Neuronal stem cell (in vitro differentiated cells): Measurements from ENCODE around the gene CEP57L1.

Experiments used
- DNase-seq: peaks from one replicate; pipeline ENCODE4 v3.0.0-alpha.2; 2013; ENCODE audit warnings: low spot score
- H2AFZ ChIP-seq: one replicate; pipeline ENCODE4 v1.6.1; 2013; ENCODE audit warnings: mild to moderate bottlenecking, low read length, inconsistent platforms
- H2AK5ac ChIP-seq: 2 replicates; pipeline ENCODE4 v1.6.1; 2013; ENCODE audit warnings: low read depth, mild to moderate bottlenecking, inconsistent platforms, low read length, moderate library complexity, mixed read lengths
- H2BK120ac ChIP-seq: 2 replicates; pipeline ENCODE4 v1.6.1; 2013; ENCODE audit warnings: low read depth, mild to moderate bottlenecking, inconsistent platforms, low read length, moderate library complexity, mixed read lengths
- H2BK12ac ChIP-seq: one replicate; pipeline ENCODE4 v1.6.1; 2013; ENCODE audit warnings: low read length, inconsistent platforms
- H2BK15ac ChIP-seq: 2 replicates; pipeline ENCODE4 v1.6.1; 2013; ENCODE audit warnings: mild to moderate bottlenecking, low read length, inconsistent platforms, mixed read lengths
- H2BK5ac ChIP-seq: one replicate; pipeline ENCODE4 v1.6.1; 2013; ENCODE audit warnings: inconsistent platforms, mild to moderate bottlenecking, low read length, moderate library complexity
- H3K14ac ChIP-seq: one replicate; pipeline ENCODE4 v1.6.1; 2013; ENCODE audit warnings: low read length, inconsistent platforms
- H3K18ac ChIP-seq: 2 replicates; pipeline ENCODE4 v1.6.1; 2013; ENCODE audit warnings: low read length, inconsistent platforms
- H3K23ac ChIP-seq: 2 replicates; pipeline ENCODE4 v1.6.1; 2013; ENCODE audit warnings: low read depth, mild to moderate bottlenecking, mixed read lengths, low read length, inconsistent platforms; ENCODE audit not compliant: poor library complexity
- H3K27ac ChIP-seq: replicated peaks from 3 replicates; pipeline ENCODE4 v1.5.1; 2013; ENCODE audit warnings: low read length, inconsistent platforms
- H3K27me3 ChIP-seq, 3 experiments: 2 replicates each; pipeline ENCODE4 v1.6.1; 2013; ENCODE audit warnings: low read length in 3 of 3, mild to moderate bottlenecking in 2 of 3, inconsistent platforms in 1 of 3, low read depth in 1 of 3, mixed read lengths in 1 of 3, moderate library complexity in 1 of 3; ENCODE audit not compliant: control insufficient read depth in 3 of 3, insufficient read depth in 3 of 3
- H3K36me3 ChIP-seq, 2 donors: replicated peaks in 1 of 2; 2 replicates each; pipeline ENCODE4 v1.6.1; 2013; ENCODE audit warnings: low read length in 2 of 2; ENCODE audit not compliant: control insufficient read depth in 2 of 2, insufficient read depth in 2 of 2
- H3K4ac ChIP-seq: 2 replicates; pipeline ENCODE4 v1.6.1; 2013; ENCODE audit warnings: inconsistent platforms, mild to moderate bottlenecking, low read length, moderate library complexity
- H3K4me1 ChIP-seq, 2 donors: 1 replicate in 1 of 2; 2 replicates in 1 of 2; pipeline ENCODE4 v1.6.1; 2013; ENCODE audit warnings: low read length in 2 of 2, low read depth in 1 of 2; ENCODE audit not compliant: control insufficient read depth in 2 of 2, insufficient read depth in 1 of 2
- H3K4me2 ChIP-seq: one replicate; pipeline ENCODE4 v1.6.1; 2013; ENCODE audit warnings: mild to moderate bottlenecking, low read length, inconsistent platforms; ENCODE audit not compliant: insufficient read depth, poor library complexity, severe bottlenecking
- H3K4me3 ChIP-seq, 2 donors: 2 replicates each; pipeline ENCODE4 v1.5.1; 2013; ENCODE audit warnings: low read length in 2 of 2, mild to moderate bottlenecking in 2 of 2, inconsistent platforms in 1 of 2, moderate library complexity in 1 of 2
- H3K79me1 ChIP-seq: one replicate; pipeline ENCODE4 v1.6.1; 2013; ENCODE audit warnings: low read depth, mild to moderate bottlenecking, inconsistent platforms, low read length, moderate library complexity
- H3K9ac ChIP-seq: one replicate; pipeline ENCODE4 v1.6.1; 2013; ENCODE audit warnings: mild to moderate bottlenecking, low read depth, low read length, inconsistent platforms; ENCODE audit not compliant: poor library complexity
- H3K9me3 ChIP-seq, 2 donors: replicated peaks in 1 of 2; 2 replicates each; pipeline versions ENCODE3 to v1.6.1; 2013; ENCODE audit warnings: low read length in 2 of 2, mild to moderate bottlenecking in 2 of 2, inconsistent platforms in 1 of 2, low read depth in 1 of 2, mixed read lengths in 1 of 2, moderate library complexity in 1 of 2; ENCODE audit not compliant: control insufficient read depth in 2 of 2, insufficient read depth in 1 of 2
- H4K8ac ChIP-seq: one replicate; pipeline ENCODE4 v1.6.1; 2013; ENCODE audit warnings: low read depth, mild to moderate bottlenecking, inconsistent platforms, low read length, moderate library complexity
- H4K91ac ChIP-seq: one replicate; pipeline ENCODE4 v1.6.1; 2013; ENCODE audit warnings: low read length, low read depth, mild to moderate bottlenecking, inconsistent platforms; ENCODE audit not compliant: poor library complexity
- WGBS, 2 donors: extraction: QIAGEN DNeasy Blood & Tissue Kit; methylation state at CpG; one replicate each; pipeline ENCODE4 v1.1.7; 2013; ENCODE audit warnings: missing lambda C conversion rate in 2 of 2, mixed read lengths in 1 of 2; ENCODE audit not compliant: insufficient read length in 2 of 2, insufficient replicate concordance in 1 of 2; ENCODE audit errors: extremely low coverage in 2 of 2; 5-methylcytosine and 5-hydroxymethylcytosine counted together

The CEP57L1 gene

DNA sequence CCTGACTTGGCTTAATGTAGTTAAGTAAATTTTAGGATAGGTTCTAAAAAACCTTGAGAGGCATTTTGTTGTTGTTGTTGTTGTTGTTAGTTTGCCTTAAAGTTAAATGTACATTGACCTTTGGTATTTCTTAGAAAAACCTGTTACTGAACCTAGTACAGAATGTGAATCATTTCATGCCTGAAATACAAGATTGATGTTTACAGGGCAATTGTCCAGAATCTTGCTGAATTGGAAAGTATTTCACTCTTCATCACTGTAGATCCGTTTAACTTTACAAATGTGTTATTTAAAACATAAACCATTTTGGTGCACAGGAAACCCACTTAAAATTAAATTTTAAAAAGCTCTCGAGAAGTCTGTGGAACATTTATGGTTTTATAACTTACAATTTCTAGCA is 75.0 kb downstream of the CEP57L1 start:
- no peaks in the 10 kb centered on the region for H3K9me3 ChIP-seq
- no peak overlapping the region for H3K4ac ChIP-seq
- no peak overlapping the region for H4K8ac ChIP-seq
- H3K79me1 ChIP-seq, result no peaks in the 10 kb centered on the region
- H3K14ac ChIP-seq, result no peak overlapping the region
- H3K23ac ChIP-seq, result no peak overlapping the region
- no peak overlapping the region for H3K4me3 ChIP-seq
- H3K9ac ChIP-seq, result no peak overlapping the region
- H2BK5ac ChIP-seq, result no peak overlapping the region
- DNase-seq, result no peak
- no peaks in the 10 kb centered on the region for H3K27me3 ChIP-seq
- H2BK120ac ChIP-seq, result no peak overlapping the region
- H3K4me1 ChIP-seq, result peaks cover 0 to 6% of the 10 kb centered on the region in 2 donors
- no peak overlapping the region for H2BK15ac ChIP-seq
- H2AFZ ChIP-seq, result no peak overlapping the region
- no peak overlapping the region for H3K4me2 ChIP-seq
- no CpG with 5 or more reads among the region's 2 CpGs for WGBS, 2 donors
- H2AK5ac ChIP-seq, result no peak overlapping the region
- H4K91ac ChIP-seq, result no peak overlapping the region
- H2BK12ac ChIP-seq, result no peak overlapping the region
- H3K18ac ChIP-seq, result no peak overlapping the region
- no peaks in the 10 kb centered on the region for H3K36me3 ChIP-seq
- H3K27ac ChIP-seq, result no peak overlapping the region

DNA sequence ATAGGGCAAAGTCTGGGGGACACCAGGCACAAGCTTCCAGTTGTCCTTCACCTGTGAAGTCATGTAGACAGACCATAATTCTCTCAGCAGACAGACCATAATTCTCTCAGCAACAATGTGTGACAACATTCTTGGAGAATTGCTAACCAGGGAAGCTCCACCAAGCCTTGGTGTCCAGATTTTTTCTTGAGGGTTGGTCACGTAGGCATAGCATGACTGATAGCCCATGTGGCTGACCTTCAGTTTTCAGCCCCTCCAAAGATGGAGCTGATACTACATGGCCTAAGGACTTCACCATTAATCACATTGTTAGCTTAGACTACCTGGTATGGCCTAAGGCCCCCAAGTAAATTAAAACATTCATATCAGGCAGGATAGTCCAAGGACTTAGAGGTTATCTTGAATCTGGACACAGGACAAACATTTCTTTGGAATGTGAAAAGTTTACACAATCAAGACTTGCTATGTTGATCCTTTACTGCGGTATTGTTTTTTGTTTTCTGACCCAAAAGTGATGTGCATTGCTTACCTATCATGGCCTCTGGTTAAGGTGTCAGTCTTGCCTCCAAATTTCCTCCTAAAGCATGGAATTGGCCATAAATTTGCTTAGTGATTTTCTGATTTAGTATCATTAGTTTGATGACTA is 76.9 kb downstream of the CEP57L1 start:
- H3K27ac ChIP-seq, result no peak overlapping the region

DNA sequence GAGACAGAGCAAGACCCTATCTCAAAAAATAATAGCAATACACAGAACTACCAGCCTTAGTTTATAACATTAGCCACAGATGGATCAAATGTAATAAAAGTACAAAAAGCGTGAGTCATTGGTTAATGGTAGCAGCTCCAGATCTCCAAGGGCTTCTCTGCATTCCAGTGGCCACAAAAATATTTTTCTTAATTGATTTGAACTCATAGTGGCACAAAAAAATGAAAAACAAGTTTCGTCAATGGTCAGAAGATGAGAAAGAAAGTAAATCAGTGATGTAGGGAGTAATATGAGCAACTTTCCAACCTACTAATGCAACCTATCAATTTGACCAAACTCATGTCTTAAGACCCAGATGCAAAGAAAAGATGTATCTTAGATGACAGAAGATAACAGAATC is 79.6 kb downstream of the CEP57L1 start:
- Histone ChIP-seq H3K79me1 (no peaks in the 10 kb centered on the region), H3K14ac (no peak overlapping the region), H3K23ac (no peak overlapping the region), H3K4ac (no peak overlapping the region), H3K27me3 (no peaks in the 10 kb centered on the region), H3K4me3 (no peak overlapping the region), H4K91ac (no peak overlapping the region), H2AFZ (no peak overlapping the region), H2BK120ac (no peak overlapping the region), H3K4me2 (no peak overlapping the region), H2AK5ac (no peak overlapping the region), H2BK5ac (no peak overlapping the region), H2BK12ac (no peak overlapping the region), H3K9me3 (no peaks in the 10 kb centered on the region), H4K8ac (no peak overlapping the region), H2BK15ac (no peak overlapping the region), H3K9ac (no peak overlapping the region), H3K18ac (no peak overlapping the region), H3K27ac (no peak overlapping the region), H3K4me1 (no peaks in the 10 kb centered on the region), H3K36me3 (no peaks in the 10 kb centered on the region)
- WGBS, 2 donors, result no CpG with 5 or more reads among the region's 2 CpGs
- DNase-seq, result no peak

More for the DNA sequence above, 76.9 kb downstream of the CEP57L1 start:
- H2BK5ac ChIP-seq, result no peak overlapping the region
- H3K4me3 ChIP-seq, result no peak overlapping the region
- no peak for DNase-seq
- H4K8ac ChIP-seq, result no peak overlapping the region
- WGBS, 2 donors, result no CpG with 5 or more reads among the region's 2 CpGs
- no peak overlapping the region for H2AK5ac ChIP-seq
- H3K79me1 ChIP-seq, result no peaks in the 10 kb centered on the region
- H3K18ac ChIP-seq, result no peak overlapping the region
- no peak overlapping the region for H2BK120ac ChIP-seq
- H2AFZ ChIP-seq, result no peak overlapping the region
- H3K36me3 ChIP-seq, result no peaks in the 10 kb centered on the region
- no peak overlapping the region for H2BK12ac ChIP-seq
- no peak overlapping the region for H3K23ac ChIP-seq
- no peaks in the 10 kb centered on the region for H3K9me3 ChIP-seq
- H4K91ac ChIP-seq, result no peak overlapping the region
- no peaks in the 10 kb centered on the region for H3K27me3 ChIP-seq
- no peak overlapping the region for H3K9ac ChIP-seq
- H2BK15ac ChIP-seq, result no peak overlapping the region
- no peaks in the 10 kb centered on the region for H3K4me1 ChIP-seq
- H3K4ac ChIP-seq, result no peak overlapping the region
- H3K14ac ChIP-seq, result no peak overlapping the region
- H3K4me2 ChIP-seq, result no peak overlapping the region

- Histone ChIP-seq H3K23ac (no peak overlapping the region), H2BK5ac (no peak overlapping the region), H4K91ac (no peak overlapping the region), H2BK120ac (no peak overlapping the region), H3K27ac (no peak overlapping the region), H2BK12ac (no peak overlapping the region), H3K79me1 (no peaks in the 10 kb centered on the region), H4K8ac (no peak overlapping the region), H3K18ac (no peak overlapping the region), H3K9ac (no peak overlapping the region), H2AFZ (no peak overlapping the region), H3K4me1 (no peaks in the 10 kb centered on the region), H2BK15ac (no peak overlapping the region), H3K4me2 (no peak overlapping the region), H2AK5ac (no peak overlapping the region), H3K36me3 (no peaks in the 10 kb centered on the region), H3K4me3 (no peak overlapping the region), H3K27me3 (peaks cover 0 to 9% (median 0%) of the 10 kb centered on the region in 3 experiments), H3K14ac (no peak overlapping the region), H3K4ac (no peak overlapping the region), H3K9me3 (no peaks in the 10 kb centered on the region)
- DNase-seq, result no peak
- no CpG with 5 or more reads among the region's 1 CpG for WGBS, 2 donors
These were observed 83.6 kb downstream of the CEP57L1 start for GRCh38 chr6:109178921-109179320.
